Mammary epithelial cell (primary cell): ENCODE results near the gene LDHAL6B.

Experiments
- EZH2 ChIP-seq: IDR thresholded peaks from 2 replicates; pipeline ENCODE4 v1.6.1; 2012; ENCODE audit warnings: low read length, inconsistent platforms, borderline replicate concordance
- TF ChIP-seq, protein P1 (sequence below), 2 donors: IDR thresholded peaks in 1 of 2; conservative IDR thresholded peaks in 1 of 2; 2 replicates each; pipeline ENCODE4 v1.5.1; 2011 to 2012; ENCODE audit warnings: inconsistent platforms in 2 of 2, low read length in 2 of 2, mild to moderate bottlenecking in 2 of 2, control low read depth in 1 of 2, low read depth in 1 of 2; ENCODE audit not compliant: insufficient read depth in 1 of 2; ENCODE audit errors: extremely low read depth in 1 of 2

DNA sequence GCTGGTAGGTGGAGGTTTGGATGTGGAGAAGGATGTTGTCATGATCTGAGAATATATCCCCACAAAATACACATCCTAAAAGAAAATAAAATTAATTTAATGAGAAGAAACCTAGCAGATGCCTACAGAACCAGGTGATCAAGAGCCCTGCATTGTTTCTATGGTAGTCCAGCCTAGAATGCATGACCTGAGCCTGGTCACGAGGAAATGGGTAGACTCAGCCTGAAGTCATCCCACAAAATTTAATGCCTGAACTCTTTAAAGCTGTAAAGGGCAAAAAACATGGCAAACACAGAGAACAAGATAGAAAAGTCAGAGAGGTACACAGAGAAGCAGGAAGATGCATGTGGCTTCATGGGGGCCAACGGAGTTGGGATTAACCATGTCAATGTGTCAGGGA, 36.0 kb downstream of the LDHAL6B start:
- TF ChIP-seq, protein P1, sequence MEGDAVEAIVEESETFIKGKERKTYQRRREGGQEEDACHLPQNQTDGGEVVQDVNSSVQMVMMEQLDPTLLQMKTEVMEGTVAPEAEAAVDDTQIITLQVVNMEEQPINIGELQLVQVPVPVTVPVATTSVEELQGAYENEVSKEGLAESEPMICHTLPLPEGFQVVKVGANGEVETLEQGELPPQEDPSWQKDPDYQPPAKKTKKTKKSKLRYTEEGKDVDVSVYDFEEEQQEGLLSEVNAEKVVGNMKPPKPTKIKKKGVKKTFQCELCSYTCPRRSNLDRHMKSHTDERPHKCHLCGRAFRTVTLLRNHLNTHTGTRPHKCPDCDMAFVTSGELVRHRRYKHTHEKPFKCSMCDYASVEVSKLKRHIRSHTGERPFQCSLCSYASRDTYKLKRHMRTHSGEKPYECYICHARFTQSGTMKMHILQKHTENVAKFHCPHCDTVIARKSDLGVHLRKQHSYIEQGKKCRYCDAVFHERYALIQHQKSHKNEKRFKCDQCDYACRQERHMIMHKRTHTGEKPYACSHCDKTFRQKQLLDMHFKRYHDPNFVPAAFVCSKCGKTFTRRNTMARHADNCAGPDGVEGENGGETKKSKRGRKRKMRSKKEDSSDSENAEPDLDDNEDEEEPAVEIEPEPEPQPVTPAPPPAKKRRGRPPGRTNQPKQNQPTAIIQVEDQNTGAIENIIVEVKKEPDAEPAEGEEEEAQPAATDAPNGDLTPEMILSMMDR (conservative IDR thresholded peaks at IDR 0.05 in 1 of 2, IDR thresholded peaks at IDR 0.05 in 1 of 2; ENCODE audit: extremely low read depth in 1 of 2, insufficient read depth in 1 of 2, low read depth in 1 of 2, low read length in 2 of 2): no peak
- no peak for TF ChIP-seq EZH2
